Tibial artery (tissue), 4 donors: ENCODE data around the gene KDM6A.

Experiments used
- DNase-seq, 2 donors: peaks; one replicate each; pipeline ENCODE4 v3.0.0-alpha.2; 2019
- H3K27ac ChIP-seq, 2 donors: fragments of 200-600 bp; sonication (generic) in 1 of 2; 1 replicate in 1 of 2; 2 replicates in 1 of 2; pipeline ENCODE4 v1.5.1; 2018 to 2019; ENCODE audit warnings: mild to moderate bottlenecking in 1 of 2
- H3K27me3 ChIP-seq, 2 donors: fragments of 200-600 bp; sonication (generic) in 1 of 2; one replicate each; pipeline versions ENCODE4 v1.5.1 to v1.6.0; 2016 to 2019
- H3K36me3 ChIP-seq, 3 donors: fragments of 200-600 bp; sonication (generic) in 2 of 3; one replicate each; pipeline ENCODE4 v1.5.1; 2016 to 2019; ENCODE audit warnings: mild to moderate bottlenecking in 2 of 3
- H3K4me1 ChIP-seq, 4 donors: fragments of 200-600 bp; sonication (generic) in 2 of 4; 1 replicate in 3 of 4; 2 replicates in 1 of 4; pipeline ENCODE4 v1.5.1; 2016 to 2019
- H3K4me3 ChIP-seq, 2 donors: fragments of 200-600 bp; sonication (generic) in 1 of 2; 1 replicate in 1 of 2; 2 replicates in 1 of 2; pipeline ENCODE4 v1.5.1; 2018 to 2019; ENCODE audit warnings: mild to moderate bottlenecking in 2 of 2
- H3K9me3 ChIP-seq, 3 donors: fragments of 200-600 bp; sonication (generic) in 1 of 3; one replicate each; pipeline ENCODE4 v1.5.1; 2016 to 2019
- intact Hi-C: fragments of 100-400 bp; cut with DNase I; formaldehyde crosslinking; loops from one replicate; pipeline ENCODE4 v1.15.0; 2023; ENCODE audit warnings: low total_unique reads
- TF ChIP-seq, protein P1 (sequence below), 2 experiments: fragments of 200-600 bp in 1 of 2; fragments of 450-650 bp in 1 of 2; IDR thresholded peaks; one replicate each; pipeline ENCODE4 v1.5.1; 2017 to 2019; ENCODE audit warnings: antibody characterized with exemption in 2 of 2, mild to moderate bottlenecking in 1 of 2, moderate library complexity in 1 of 2

KDM6A gene

DNA sequence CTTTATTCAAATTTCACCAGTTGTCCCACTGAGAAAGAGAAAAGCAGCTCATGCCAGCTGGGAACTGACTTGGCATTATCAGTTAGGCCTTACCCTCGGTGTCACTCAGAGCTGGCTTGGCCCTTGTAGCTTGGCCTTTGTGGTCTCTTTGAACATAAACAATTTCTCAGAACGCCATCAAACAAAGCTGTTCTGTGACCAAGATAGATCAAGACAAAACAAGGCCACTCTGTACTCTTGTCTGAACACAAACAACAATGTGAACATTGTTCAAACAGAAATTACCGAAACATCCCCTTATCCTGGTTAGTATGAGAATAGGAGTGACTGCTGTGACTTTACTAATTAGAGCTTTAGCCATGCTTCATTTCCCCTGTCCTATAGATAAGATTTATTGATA, 270.5 kb downstream of the KDM6A start:
- TF ChIP-seq, protein P1, sequence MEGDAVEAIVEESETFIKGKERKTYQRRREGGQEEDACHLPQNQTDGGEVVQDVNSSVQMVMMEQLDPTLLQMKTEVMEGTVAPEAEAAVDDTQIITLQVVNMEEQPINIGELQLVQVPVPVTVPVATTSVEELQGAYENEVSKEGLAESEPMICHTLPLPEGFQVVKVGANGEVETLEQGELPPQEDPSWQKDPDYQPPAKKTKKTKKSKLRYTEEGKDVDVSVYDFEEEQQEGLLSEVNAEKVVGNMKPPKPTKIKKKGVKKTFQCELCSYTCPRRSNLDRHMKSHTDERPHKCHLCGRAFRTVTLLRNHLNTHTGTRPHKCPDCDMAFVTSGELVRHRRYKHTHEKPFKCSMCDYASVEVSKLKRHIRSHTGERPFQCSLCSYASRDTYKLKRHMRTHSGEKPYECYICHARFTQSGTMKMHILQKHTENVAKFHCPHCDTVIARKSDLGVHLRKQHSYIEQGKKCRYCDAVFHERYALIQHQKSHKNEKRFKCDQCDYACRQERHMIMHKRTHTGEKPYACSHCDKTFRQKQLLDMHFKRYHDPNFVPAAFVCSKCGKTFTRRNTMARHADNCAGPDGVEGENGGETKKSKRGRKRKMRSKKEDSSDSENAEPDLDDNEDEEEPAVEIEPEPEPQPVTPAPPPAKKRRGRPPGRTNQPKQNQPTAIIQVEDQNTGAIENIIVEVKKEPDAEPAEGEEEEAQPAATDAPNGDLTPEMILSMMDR (IDR thresholded peaks at IDR 0.05), result no peak
- H3K4me1 ChIP-seq, result no peaks in the 10 kb centered on the region
- no peak overlapping the region for H3K27ac ChIP-seq
- no peaks in the 10 kb centered on the region for H3K36me3 ChIP-seq
- no peak for DNase-seq
- H3K4me3 ChIP-seq, result no peak overlapping the region
- H3K27me3 ChIP-seq, result no peaks in the 10 kb centered on the region
- no peaks in the 10 kb centered on the region for H3K9me3 ChIP-seq
- intact Hi-C loops, result no loop called here

DNA sequence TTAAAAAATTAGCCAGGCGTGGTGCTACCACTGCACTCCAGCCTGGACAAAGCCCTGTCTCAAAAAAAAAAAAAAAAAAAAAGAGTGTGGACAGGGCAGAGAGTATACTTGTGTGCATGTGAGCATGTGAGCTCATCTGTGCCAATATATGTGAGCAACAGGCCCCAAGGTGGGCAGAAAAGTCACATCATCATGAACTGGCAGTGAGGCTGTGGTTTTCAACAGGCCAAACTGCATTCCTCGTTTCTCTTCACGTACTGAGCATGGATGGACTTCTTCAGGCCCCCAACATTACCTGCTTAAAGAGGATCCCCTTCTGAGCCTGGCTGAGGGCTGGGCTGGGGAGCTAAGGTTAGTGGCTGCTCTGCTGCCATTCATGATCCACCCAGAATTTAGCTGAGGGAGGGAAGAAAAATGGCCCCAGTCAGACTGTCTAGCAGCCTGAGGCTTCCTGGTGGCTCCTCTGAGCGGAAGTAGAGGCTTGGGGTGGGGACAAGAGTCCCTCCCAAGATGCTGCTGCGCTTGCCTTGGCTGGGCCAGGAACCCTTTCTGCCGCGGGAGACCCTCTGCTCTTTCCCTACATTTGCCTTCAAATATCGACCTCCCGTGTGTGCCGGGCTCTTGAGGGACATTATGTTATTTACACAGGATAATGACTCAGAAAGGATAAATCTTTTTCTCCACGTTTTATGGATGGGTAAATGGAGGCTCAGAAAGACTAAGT, 272.7 kb downstream of the KDM6A start:
- Histone ChIP-seq H3K36me3 (no peaks in the 10 kb centered on the region), H3K4me1 (no peaks in the 10 kb centered on the region), H3K4me3 (no peak overlapping the region), H3K27ac (no peak overlapping the region), H3K27me3 (no peaks in the 10 kb centered on the region), H3K9me3 (no peaks in the 10 kb centered on the region)
- DNase-seq, result no peak
- TF ChIP-seq, protein P1 (IDR thresholded peaks at IDR 0.05), result no peak
- intact Hi-C loops, result no loop called here

DNA sequence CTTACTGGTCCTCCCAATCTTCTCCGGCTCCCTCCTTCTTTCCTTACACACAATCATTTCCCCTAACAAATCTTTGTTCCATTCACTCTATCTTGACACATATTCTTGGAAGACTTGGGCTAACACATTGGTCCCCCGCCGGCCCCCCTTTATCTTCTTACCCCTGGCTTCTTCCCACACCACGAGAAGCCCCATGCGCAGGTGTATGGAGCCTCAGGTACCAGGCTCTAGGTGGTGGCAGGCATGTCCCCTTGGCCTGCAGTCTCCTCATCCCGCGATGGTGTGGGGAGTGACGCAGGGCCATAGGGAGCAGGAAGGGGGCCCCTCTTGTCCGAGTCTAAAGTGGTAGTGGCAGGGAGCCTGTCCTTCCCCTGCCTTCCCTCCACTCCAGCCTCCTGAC, 277.8 kb downstream of the KDM6A start:
- no peak overlapping the region for H3K4me3 ChIP-seq
- no peak overlapping the region for H3K27ac ChIP-seq
- intact Hi-C loops, result no loop called here
- DNase-seq, result no peak
- TF ChIP-seq, protein P1 (IDR thresholded peaks at IDR 0.05), result no peak
- no peaks in the 10 kb centered on the region for H3K27me3 ChIP-seq
- no peaks in the 10 kb centered on the region for H3K36me3 ChIP-seq
- H3K9me3 ChIP-seq, result no peaks in the 10 kb centered on the region
- H3K4me1 ChIP-seq, result no peaks in the 10 kb centered on the region

DNA sequence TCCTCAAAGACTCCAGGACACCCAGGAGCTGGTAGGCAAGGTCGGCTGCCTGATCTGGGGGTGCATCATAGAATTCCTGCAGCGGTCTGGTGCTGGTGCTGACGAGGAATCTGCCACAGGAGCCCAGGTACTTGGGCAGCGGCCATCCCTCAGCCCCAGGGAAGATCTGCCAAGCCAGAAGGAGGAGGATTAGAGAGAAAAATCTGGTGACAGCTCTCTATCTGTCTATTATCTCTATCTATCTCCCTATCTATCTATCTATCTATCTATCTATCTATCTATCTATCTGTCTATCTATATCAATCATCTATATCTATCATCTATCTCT, 281.0 kb downstream of the KDM6A start:
- no peaks in the 10 kb centered on the region for H3K36me3 ChIP-seq
- H3K4me3 ChIP-seq, result no peak overlapping the region
- TF ChIP-seq, protein P1 (IDR thresholded peaks at IDR 0.05), result no peak
- H3K9me3 ChIP-seq, result no peaks in the 10 kb centered on the region
- intact Hi-C loops, result no loop called here
- no peaks in the 10 kb centered on the region for H3K27me3 ChIP-seq
- DNase-seq, result no peak
- H3K27ac ChIP-seq, result no peak overlapping the region
- no peaks in the 10 kb centered on the region for H3K4me1 ChIP-seq

DNA sequence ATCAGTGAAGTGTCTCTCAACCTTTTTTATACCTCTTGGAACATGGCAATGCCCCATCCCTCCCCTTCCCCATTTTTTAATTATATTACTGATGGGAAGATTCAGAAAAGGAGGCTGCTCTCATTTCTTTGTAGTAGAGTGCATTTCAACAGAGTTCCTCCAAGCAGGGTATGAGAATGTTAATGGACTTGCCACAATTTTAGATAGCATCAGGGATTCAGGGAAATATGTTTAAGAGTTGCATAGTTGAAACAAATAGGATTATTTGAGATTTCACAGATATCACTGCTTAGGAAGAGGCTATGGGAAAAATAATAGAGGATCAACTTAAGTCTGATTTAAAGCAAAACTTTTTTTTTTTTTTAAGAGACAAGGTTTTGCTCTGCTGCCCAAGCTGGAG, 281.5 kb downstream of the KDM6A start:
- intact Hi-C loops, result no loop called here
- TF ChIP-seq, protein P1 (IDR thresholded peaks at IDR 0.05), result no peak
- Histone ChIP-seq H3K4me3 (no peak overlapping the region), H3K9me3 (no peaks in the 10 kb centered on the region), H3K36me3 (no peaks in the 10 kb centered on the region), H3K27me3 (no peaks in the 10 kb centered on the region), H3K27ac (no peak overlapping the region), H3K4me1 (no peaks in the 10 kb centered on the region)
- no peak for DNase-seq

DNA sequence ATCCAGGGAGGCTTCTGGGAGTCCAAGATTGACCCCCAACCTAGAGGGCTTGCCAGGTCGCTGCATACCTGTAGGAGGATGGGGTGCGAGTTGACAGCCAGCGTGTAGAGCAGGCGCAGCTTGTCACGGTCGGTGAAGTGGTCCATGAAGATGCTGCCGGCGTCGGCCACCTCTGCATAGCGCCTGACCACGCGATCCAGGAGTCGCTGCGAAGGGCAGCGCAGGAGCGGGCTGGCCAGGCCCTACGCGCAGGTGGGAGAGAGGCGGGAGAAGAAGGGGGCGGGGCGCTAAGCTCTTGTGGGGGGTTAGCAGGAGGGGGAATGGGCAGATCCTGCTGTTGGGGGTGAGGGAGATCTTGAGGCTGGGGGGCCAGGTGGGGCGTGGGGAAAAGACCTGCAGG, 284.7 kb downstream of the KDM6A start:
- intact Hi-C loops, result no loop called here
- no peak overlapping the region for H3K4me3 ChIP-seq
- H3K9me3 ChIP-seq, result peaks cover 0 to 8% (median 4%) of the 10 kb centered on the region in 3 donors
- H3K27ac ChIP-seq, result no peak overlapping the region
- H3K27me3 ChIP-seq, result no peaks in the 10 kb centered on the region
- DNase-seq, result no peak
- TF ChIP-seq, protein P1 (IDR thresholded peaks at IDR 0.05), result no peak
- no peaks in the 10 kb centered on the region for H3K4me1 ChIP-seq
- H3K36me3 ChIP-seq, result no peaks in the 10 kb centered on the region
